ENCODE data around the gene GLI3.

DNA sequence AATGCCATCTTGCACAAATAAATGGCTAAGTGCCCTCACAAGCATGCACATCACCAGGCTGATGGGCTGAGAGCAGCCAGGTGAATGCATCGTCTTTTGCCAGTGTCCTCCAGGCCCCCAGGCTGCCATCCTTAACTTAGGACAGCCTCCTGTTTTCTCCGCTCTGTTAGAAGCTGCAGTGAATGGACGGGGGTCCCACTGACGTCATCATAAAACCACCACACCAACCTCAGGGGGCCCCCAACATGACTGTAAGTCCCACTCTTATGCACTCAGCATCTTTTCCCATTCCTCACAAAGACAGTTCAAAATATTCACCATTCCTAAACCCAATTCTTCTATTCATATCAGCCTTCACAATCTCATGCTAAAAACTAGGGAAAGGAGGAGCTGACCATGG is 34.4 kb downstream of the GLI3 start:
- TF ChIP-seq ZNF384 (IDR thresholded peaks at IDR 0.05) (no peak), SP1 (IDR thresholded peaks at IDR 0.05) (no peak), TARDBP (IDR thresholded peaks at IDR 0.05) (no peak), L3MBTL2 (conservative IDR thresholded peaks at IDR 0.05) (no peak), FOXK2 (IDR thresholded peaks at IDR 0.05) (no peak)
- TF ChIP-seq, protein P1, sequence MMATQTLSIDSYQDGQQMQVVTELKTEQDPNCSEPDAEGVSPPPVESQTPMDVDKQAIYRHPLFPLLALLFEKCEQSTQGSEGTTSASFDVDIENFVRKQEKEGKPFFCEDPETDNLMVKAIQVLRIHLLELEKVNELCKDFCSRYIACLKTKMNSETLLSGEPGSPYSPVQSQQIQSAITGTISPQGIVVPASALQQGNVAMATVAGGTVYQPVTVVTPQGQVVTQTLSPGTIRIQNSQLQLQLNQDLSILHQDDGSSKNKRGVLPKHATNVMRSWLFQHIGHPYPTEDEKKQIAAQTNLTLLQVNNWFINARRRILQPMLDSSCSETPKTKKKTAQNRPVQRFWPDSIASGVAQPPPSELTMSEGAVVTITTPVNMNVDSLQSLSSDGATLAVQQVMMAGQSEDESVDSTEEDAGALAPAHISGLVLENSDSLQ (IDR thresholded peaks at IDR 0.05) = no peak
